Fibroblast of lung (primary cell): ENCODE data around the gene DLG2.

Experiments used
- CTCF ChIP-seq, 2 donors: IDR thresholded peaks in 1 of 2; conservative IDR thresholded peaks in 1 of 2; 1 replicate in 1 of 2; 2 replicates in 1 of 2; pipeline ENCODE4 v1.5.1; 2011 to 2012; ENCODE audit warnings: low read length in 2 of 2, control low read depth in 1 of 2, inconsistent platforms in 1 of 2, low read depth in 1 of 2, mild to moderate bottlenecking in 1 of 2
- EZH2 ChIP-seq: IDR thresholded peaks from 2 replicates; pipeline ENCODE4 v1.5.1; 2012; ENCODE audit warnings: low read length, control low read depth, mild to moderate bottlenecking; ENCODE audit errors: missing control alignments

DNA sequence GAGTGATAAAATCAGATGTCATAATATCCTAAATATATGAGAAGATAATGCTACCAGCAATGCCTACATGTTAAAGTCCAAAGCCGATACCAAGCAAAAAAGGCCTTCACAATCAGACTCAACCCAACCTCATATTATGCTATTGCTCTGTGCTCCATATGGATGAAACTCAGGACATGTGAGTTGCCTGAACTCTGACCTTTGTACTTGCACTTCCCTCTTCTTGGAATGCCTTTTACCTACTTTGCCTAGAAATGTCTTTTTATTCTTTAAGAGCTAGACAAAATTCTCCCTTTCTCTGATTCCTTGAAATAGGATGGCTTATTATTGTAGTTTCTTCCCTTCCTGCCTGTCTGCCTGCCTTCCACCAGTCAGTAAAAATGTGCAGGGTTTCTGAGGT, 1386.3 kb downstream of the DLG2 start:
- no peak for TF ChIP-seq CTCF (conservative IDR thresholded peaks at IDR 0.05 in 1 of 2, IDR thresholded peaks at IDR 0.05 in 1 of 2; ENCODE audit: low read depth in 1 of 2, low read length in 2 of 2)
- TF ChIP-seq EZH2, result no peak
